ENCODE results near the gene SGSH.

DNA sequence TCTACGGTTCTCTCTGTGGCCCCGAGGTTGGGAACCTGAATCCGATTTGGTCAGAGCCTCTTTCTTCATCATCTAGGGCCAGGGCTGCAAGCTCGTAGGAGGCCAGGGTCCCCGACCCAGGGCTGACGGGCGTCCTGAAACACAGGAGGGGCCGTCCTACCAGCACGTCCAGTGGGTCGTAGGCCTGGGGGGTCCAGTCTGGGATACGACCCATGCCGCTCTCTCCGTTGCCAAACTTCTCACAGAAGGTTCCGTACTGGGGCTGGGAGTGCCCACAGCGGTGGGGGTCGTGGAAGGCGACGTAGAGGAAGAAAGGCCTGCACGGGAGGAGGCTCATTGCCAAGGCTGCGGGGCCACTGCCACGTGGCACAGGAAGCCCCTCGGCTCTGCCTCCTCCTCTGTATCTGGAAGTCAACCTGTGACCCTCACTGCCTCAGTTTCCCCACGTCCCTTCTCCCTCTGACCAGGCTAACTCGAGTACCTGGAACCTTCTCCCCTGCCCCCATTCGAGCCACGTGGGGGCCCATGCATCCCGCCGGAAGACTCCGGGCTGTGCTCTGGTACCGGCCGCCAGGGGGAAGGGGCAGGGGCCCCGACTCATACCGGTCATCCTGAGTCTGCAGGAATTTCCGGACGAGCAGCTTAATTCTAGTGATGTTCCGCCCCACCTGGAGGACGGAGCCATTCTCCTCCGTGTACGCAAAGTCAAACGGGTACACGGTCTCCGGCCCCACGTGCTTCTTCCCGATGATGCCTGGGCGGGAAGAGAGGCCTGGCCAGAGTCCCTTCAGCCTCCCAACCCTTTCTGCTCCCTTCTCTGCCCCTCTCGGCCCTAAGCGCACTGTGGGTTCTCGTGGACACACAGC is 5.9 kb downstream of the SGSH start:
- TF ChIP-seq POLR2A (IDR thresholded peaks at IDR 0.05), result no peak
- TF ChIP-seq, protein P1, sequence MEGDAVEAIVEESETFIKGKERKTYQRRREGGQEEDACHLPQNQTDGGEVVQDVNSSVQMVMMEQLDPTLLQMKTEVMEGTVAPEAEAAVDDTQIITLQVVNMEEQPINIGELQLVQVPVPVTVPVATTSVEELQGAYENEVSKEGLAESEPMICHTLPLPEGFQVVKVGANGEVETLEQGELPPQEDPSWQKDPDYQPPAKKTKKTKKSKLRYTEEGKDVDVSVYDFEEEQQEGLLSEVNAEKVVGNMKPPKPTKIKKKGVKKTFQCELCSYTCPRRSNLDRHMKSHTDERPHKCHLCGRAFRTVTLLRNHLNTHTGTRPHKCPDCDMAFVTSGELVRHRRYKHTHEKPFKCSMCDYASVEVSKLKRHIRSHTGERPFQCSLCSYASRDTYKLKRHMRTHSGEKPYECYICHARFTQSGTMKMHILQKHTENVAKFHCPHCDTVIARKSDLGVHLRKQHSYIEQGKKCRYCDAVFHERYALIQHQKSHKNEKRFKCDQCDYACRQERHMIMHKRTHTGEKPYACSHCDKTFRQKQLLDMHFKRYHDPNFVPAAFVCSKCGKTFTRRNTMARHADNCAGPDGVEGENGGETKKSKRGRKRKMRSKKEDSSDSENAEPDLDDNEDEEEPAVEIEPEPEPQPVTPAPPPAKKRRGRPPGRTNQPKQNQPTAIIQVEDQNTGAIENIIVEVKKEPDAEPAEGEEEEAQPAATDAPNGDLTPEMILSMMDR (IDR thresholded peaks at IDR 0.05), result no peak

Data from uterus (tissue), 2 donors.